ENCODE results near the gene NANS.

DNA sequence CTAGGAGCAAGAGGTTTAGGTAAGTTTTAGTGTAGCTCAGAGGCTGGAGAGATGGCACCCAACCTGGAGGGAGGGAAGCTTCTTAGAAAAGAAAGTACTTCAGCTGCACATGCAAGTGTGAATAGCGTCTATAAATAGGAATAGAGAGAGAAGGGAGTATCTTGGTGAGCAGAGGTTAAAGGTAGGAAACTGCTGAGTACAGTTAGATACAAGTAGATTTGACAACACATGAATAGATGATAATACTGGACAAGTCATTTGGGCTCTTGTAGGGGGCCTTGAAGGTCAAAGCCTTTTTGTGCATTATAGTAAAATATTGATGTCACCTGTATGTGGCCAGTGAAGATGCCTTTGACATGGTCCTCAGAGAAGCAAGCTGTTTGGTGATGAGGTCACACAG is 39.2 kb upstream of the NANS start:
- TF ChIP-seq POLR2A (IDR thresholded peaks at IDR 0.05; ENCODE audit: low read length) (peak; percentile 14), GATA1 (IDR thresholded peaks at IDR 0.05; ENCODE audit: low read depth, low read length) (no peak)
